CD4-positive, alpha-beta T cell treated with Interleukin-15 for 4 hours (primary cell): ENCODE measurements around the gene PRKG1.

Source experiments
- DNase-seq: peaks from one replicate; pipeline ENCODE4 v3.0.0-alpha.2; 2020; ENCODE audit warnings: low spot score

Gene PRKG1

GRCh38 chr10:52064084-52064845, 990.0 kb downstream of the PRKG1 start:
- DNase-seq, result no peak

- DNase-seq, result no peak
Measured at GRCh38 chr10:52066383-52066782, 992.1 kb downstream of the PRKG1 start.

DNA sequence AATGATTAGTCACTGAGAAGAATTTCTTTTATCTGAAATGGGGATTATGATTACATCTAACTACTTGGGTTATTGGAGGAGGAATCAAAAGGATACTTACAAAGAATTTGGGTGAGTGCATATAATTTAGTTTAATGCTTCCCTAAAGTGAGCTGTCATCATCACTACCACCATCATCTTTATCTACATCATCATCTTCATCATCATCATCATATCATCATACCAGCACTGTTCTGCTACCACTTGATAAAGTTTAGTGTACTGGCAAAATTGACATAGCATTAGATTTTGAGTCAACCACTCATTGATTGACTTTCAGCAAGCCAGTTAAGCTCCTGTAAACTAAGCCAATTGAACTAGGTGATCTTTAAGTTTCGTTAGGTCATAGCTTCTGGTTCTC, 994.2 kb downstream of the PRKG1 start:
- no peak for DNase-seq

GRCh38 chr10:52071814-52072213, 997.5 kb downstream of the PRKG1 start:
- DNase-seq, result no peak

GRCh38 chr10:52074505-52075026, 1000.3 kb downstream of the PRKG1 start:
- no peak for DNase-seq

- no peak for DNase-seq
Measured at GRCh38 chr10:52077814-52078213, 1003.5 kb downstream of the PRKG1 start.

- DNase-seq, result no peak
Measured at GRCh38 chr10:52078397-52078937, 1004.2 kb downstream of the PRKG1 start.

DNA sequence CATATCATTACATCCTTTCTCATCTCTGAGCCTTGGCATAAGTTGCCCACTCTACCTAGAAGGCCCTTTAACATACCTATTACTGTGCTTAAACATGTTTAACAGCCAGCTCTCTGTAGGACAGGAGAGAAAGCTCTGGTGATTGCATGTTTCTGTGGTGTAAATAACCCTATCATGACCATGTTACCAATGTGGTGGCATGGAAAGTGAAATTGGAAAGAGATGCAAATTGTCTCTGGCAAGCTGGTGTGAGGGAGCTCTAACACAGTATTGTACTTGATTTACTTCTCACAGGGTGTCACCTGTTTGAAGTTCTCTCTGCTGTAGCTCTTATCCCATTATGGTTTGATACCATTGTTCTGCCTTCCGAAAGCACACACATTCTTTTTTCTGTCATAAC, 1008.0 kb downstream of the PRKG1 start:
- no peak for DNase-seq

GRCh38 chr10:52083422-52083821, 1009.1 kb downstream of the PRKG1 start:
- no peak for DNase-seq

- no peak for DNase-seq
Measured at GRCh38 chr10:52092390-52092789, 1018.1 kb downstream of the PRKG1 start.

GRCh38 chr10:52098130-52098529, 1023.8 kb downstream of the PRKG1 start:
- DNase-seq, result no peak

DNA sequence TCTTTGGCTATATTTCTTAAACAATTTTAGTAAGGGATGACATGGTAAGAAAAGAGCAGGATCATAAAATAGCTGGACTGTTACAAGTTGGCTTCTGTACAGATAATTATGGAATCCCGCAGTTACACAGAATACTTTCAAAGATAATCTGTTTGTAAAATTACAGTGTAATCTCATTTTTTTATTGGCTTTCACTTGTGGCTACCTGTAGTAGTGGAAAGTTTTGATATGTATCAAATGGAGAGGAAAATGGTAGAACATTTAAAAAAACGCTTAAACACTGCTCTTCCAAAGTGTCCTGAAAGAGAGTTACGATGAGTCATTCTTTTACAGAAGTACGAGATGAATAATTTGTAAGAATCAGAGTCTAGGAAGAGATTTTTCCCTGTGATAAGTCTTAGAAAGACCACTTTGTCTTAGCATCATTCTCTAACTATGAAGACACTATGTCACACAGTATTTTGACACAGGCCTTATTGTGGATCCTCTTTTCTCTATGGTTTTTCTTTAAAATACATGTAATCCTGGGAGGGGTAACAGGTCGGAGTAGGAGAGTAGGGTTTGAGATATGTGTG, 1024.8 kb downstream of the PRKG1 start:
- DNase-seq, result no peak

DNA sequence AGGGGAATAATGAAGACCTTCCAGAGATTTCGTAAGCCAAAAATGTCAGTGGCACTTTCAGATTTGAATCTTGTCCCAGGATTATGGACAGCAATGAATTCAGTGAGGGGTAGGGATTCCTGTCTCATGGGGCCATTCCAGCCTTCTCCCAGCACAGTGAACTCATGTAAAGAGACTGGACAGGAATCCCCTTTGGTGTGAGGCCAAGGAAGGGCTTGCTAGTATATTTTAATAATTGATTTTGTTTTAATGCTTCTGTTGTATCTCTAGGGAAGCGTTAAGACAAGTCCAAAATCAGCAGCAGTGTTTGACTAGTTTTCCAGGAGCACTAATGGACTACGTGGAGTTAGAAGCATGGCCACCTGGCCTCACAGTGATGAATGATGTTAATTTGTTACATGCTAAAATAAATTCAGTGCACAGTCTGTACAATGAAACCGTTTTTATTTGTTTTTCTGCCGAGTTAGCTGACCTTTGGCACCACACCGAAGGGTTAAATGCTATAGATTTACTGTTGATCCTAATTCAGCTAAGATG, 1025.8 kb downstream of the PRKG1 start:
- no peak for DNase-seq

GRCh38 chr10:52105301-52105700, 1031.0 kb downstream of the PRKG1 start:
- DNase-seq, result no peak

DNA sequence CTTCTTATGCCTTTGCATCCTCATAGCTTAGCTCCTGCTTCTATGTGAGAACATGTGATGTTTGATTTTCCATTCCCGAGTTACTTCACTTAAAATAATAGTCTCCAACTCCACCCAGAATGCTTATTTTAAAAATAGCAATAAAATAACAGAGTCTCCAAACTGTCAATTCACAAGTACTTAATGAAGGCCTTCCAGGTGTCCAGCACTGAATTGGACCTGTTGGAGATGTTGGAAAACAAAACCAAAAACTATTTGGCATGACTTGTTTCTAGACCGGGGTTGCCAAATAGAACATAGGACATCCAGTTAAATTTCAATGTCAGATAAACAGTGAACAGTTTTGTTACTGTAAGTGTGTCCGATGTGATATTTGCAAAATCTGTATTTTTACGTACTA, 1031.7 kb downstream of the PRKG1 start:
- DNase-seq, result no peak

- DNase-seq, result no peak
Measured at GRCh38 chr10:52106899-52107298, 1032.6 kb downstream of the PRKG1 start.

- no peak for DNase-seq
Measured at GRCh38 chr10:52108236-52108635, 1033.9 kb downstream of the PRKG1 start.

GRCh38 chr10:52110576-52110975, 1036.3 kb downstream of the PRKG1 start:
- no peak for DNase-seq

DNA sequence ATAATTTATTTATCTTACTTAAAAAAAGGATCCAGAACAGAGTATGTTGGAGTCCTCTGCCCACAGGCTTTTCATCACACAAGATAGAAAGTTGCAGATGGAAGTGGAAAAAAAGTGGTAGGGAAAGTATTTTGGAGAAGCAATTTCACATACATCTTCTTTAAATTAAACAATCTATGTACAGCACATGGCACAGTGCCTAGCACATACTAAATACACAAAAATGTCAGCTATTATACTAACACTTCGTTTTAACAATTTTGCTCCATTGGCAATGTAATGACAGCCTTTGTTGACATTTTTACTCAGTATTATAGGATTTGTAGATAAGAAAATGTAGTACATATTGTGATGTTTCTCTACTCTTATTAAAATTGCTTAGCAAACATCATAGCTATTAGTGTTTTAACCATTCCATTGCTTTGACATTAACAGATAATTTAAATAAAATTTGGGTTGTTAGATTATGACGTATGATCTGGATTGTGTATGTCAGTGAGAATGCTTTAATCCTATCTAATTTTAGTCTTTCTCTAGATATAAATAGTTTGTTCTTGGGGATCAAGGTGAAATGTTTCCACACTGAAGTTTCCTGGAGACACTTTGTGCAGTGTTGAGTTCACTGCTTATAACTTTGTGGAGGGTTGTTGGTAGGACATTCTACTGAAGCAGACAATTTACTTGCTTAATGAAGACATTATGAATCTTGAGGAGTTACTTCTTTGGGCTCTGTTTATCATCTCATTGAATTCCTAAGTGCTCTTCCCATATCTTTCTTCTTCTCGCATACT, 1037.0 kb downstream of the PRKG1 start:
- DNase-seq, result no peak

DNA sequence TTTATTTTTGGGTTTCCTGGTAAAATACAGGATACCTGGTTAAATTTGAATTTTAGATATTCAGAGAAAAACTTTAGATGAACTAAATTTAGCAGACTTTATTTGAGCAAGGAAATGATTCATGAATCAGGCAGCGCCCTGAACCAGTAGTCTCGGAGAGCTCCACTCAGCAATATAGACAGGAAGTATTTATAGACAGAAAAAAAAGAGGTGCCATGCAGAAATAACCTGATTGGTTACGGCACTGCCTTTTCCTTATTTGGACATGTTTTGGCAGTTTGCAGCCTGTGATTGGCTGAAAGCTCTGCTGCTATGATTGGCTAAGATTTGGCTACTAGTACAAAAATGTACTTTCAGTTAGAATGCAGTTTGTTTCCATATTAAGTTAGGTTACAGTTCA, 1041.5 kb downstream of the PRKG1 start:
- no peak for DNase-seq

DNA sequence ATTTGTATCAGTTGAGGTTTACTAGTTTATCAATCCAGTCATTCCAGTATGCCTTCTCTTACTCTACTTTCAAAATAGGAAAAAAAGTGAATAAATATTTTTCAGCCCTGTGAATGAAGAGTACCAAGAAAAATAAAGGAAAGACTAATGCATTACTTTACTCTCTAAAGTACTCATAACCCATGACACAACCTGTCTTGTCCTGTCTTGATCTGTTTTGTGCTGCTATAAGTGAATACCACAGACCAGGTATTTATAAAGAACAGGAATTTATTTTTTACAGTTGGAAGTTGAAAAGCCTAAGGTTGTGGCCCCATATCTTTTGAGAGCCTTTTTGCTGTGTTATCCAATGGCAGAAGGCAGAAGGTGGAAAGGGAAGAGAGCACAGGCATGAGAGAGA, 1045.2 kb downstream of the PRKG1 start:
- DNase-seq, result no peak

DNA sequence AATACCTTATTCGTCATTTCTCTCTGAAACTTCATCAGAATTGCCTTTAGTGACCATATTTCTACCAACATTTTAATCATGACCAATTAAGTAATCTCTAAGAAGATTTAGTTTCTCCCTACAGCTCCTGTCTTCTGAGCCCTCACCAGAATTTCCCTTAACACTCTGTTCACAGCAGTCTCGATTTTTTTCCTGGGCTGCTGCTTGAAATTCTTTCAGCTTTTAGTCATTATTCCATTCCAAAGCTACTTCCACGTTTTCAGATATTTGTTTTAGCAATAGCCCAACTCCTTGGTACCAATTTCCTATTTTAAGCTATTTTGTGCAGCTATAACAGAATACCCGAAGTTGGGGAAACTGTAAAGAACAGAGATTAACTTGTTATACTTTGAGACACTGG, 1047.4 kb downstream of the PRKG1 start:
- DNase-seq, result no peak
